Endothelial cell of umbilical vein (primary cell): Measurements from ENCODE around the gene HOXC5. TPM values are rescaled to one million over a fixed set of nuclear protein-coding genes. Genes with fewer than 3 reads are reported as not detected.

Experiments
- BruUV-seq: library from RNA; stranded (reverse); fragments of 400-500 nt; replicated peaks from 2 replicates; lab custom pipeline; 2021; lab: Mats Ljungman, UMichigan
- CTCF ChIA-PET: fragments of 300-600, 350-600 bp; sonication (Branson Sonifier 250); formaldehyde crosslinking; loops from one replicate; lab custom pipeline; 2021; ENCODE audit warnings: antibody characterized with exemption, inconsistent platforms; lab: Charles Lee
- POLR2A ChIA-PET: fragments of 300-600, 350-600 bp; sonication (Branson Sonifier 250); formaldehyde crosslinking; loops from one replicate; lab custom pipeline; 2021; ENCODE audit warnings: antibody characterized with exemption, inconsistent platforms; lab: Charles Lee
- DNase-seq: peaks from one replicate; pipeline ENCODE4 v3.0.0-alpha.2; 2011; ENCODE audit warnings: low read depth, low spot score
- FAIRE-seq: peaks from 2 replicates; lab custom pipeline; 2011; peaks lifted over from hg19 to GRCh38; lab: Jason Lieb, UNC
- H2AFZ ChIP-seq: 2 replicates; pipeline ENCODE4 v1.6.0; 2012; ENCODE audit warnings: low read depth, low read length, control low read depth, inconsistent platforms
- H3K27ac ChIP-seq: 2 replicates; pipeline ENCODE4 v1.5.1; 2011; ENCODE audit warnings: low read depth, mild to moderate bottlenecking, control low read depth, low read length, moderate library complexity; ENCODE audit not compliant: insufficient read depth
- H3K27me3 ChIP-seq, 2 experiments: 2 replicates each; pipeline versions ENCODE4 v1.6.0 to v1.6.1; 2011; ENCODE audit warnings: low read length in 2 of 2, mixed read lengths in 1 of 2; ENCODE audit not compliant: control insufficient read depth in 2 of 2, insufficient read depth in 2 of 2
- H3K36me3 ChIP-seq, 2 experiments: 2 replicates in 1 of 2; 3 replicates in 1 of 2; pipeline ENCODE4 v1.5.1; 2011; ENCODE audit warnings: low read length in 2 of 2, mild to moderate bottlenecking in 1 of 2, moderate library complexity in 1 of 2; ENCODE audit not compliant: control insufficient read depth in 2 of 2, insufficient read depth in 2 of 2; ENCODE audit errors: extremely low read depth in 1 of 2
- H3K4me1 ChIP-seq: 3 replicates; pipeline ENCODE4 v1.5.1; 2011; ENCODE audit warnings: mild to moderate bottlenecking, low read length; ENCODE audit not compliant: control insufficient read depth, insufficient read depth; ENCODE audit errors: extremely low read depth
- H3K4me2 ChIP-seq: 2 replicates; pipeline ENCODE4 v1.6.1; 2011; ENCODE audit warnings: low read length, control low read depth, mixed read lengths; ENCODE audit not compliant: insufficient read depth
- H3K4me3 ChIP-seq, 3 experiments: fragments of 200-600 bp in 1 of 3; sonication (generic), shearing (Covaris generic) in 1 of 3; replicated peaks in 1 of 3; 2 replicates each; pipeline ENCODE4 v1.5.1; 2011 to 2016; ENCODE audit warnings: control low read depth in 3 of 3, low read length in 3 of 3, mild to moderate bottlenecking in 2 of 3, inconsistent platforms in 1 of 3, low read depth in 1 of 3, moderate library complexity in 1 of 3; ENCODE audit not compliant: insufficient read depth in 1 of 3
- H3K79me2 ChIP-seq: 2 replicates; pipeline ENCODE4 v1.6.0; 2012; ENCODE audit warnings: low read length, inconsistent platforms; ENCODE audit not compliant: control insufficient read depth, insufficient read depth
- H3K9ac ChIP-seq: replicated peaks from 2 replicates; pipeline ENCODE3; 2011; ENCODE audit warnings: low read length, control low read depth; ENCODE audit not compliant: insufficient read depth; ENCODE audit errors: extremely low read depth
- H3K9me1 ChIP-seq: replicated peaks from 3 replicates; pipeline ENCODE4 v1.6.0; 2011; ENCODE audit warnings: mild to moderate bottlenecking, low read length; ENCODE audit not compliant: control insufficient read depth, insufficient read depth; ENCODE audit errors: extremely low read depth
- H3K9me3 ChIP-seq: replicated peaks from 2 replicates; pipeline ENCODE4 v1.5.1; 2012; ENCODE audit warnings: low read length, inconsistent platforms; ENCODE audit not compliant: control insufficient read depth, insufficient read depth
- H4K20me1 ChIP-seq: replicated peaks from 2 replicates; pipeline ENCODE3; 2011; ENCODE audit warnings: mild to moderate bottlenecking, low read length; ENCODE audit not compliant: control insufficient read depth, insufficient read depth; ENCODE audit errors: extremely low read depth
- EZH2 ChIP-seq: IDR thresholded peaks from 2 replicates; pipeline ENCODE4 v1.6.1; 2012; ENCODE audit warnings: borderline replicate concordance, low read depth, mild to moderate bottlenecking, moderate library complexity, low read length, inconsistent platforms; ENCODE audit not compliant: severe bottlenecking
- FOS ChIP-seq: IDR thresholded peaks from 2 replicates; pipeline ENCODE4 v1.6.1; 2011; ENCODE audit warnings: mild to moderate bottlenecking, low read length, moderate library complexity, borderline replicate concordance; ENCODE audit not compliant: insufficient read depth
- GATA2 ChIP-seq: IDR thresholded peaks from 2 replicates; pipeline ENCODE4 v1.7.0; 2011; ENCODE audit warnings: low read depth, mild to moderate bottlenecking, moderate library complexity, mixed read lengths, low read length; ENCODE audit not compliant: insufficient read length, insufficient read depth
- JUN ChIP-seq: IDR thresholded peaks from 2 replicates; pipeline ENCODE4 v1.6.1; 2011; ENCODE audit warnings: borderline replicate concordance, low read depth; ENCODE audit not compliant: insufficient read length, insufficient read depth
- MYC ChIP-seq: IDR thresholded peaks from one replicate; pipeline ENCODE4 v1.6.1; 2011; ENCODE audit warnings: mild to moderate bottlenecking, low read depth, low read length
- POLR2A ChIP-seq: IDR thresholded peaks from 2 replicates; pipeline ENCODE4 v1.6.1; 2012; ENCODE audit warnings: low read depth, mild to moderate bottlenecking, control low read depth, low read length
- POLR2AphosphoS5 ChIP-seq: IDR thresholded peaks from 2 replicates; pipeline ENCODE4 v1.6.1; 2012; ENCODE audit warnings: low read depth, mild to moderate bottlenecking, control low read depth, low read length, moderate library complexity; ENCODE audit not compliant: insufficient read depth
- dilution Hi-C: fragments of 300-500 bp; cut with MboI; formaldehyde crosslinking; loops from one replicate; pipeline ENCODE4 v1.15.0; 2019; ENCODE audit warnings: low sequenced_read_pairs; ENCODE audit not compliant: extremely low pct_ligation_motif_present
- intact Hi-C: fragments of 100-400 bp; cut with micrococcal nuclease; formaldehyde crosslinking; loops from one replicate; pipeline ENCODE4 v1.10.0; 2022
- polyA plus RNA-seq, 4 experiments: library from polyadenylated mRNA; depleted of rRNA in 3 of 4; stranded (reverse) in 3 of 4; unstranded in 1 of 4; fragments of >200 nt; gene quantifications; 2 replicates each; pipeline versions ENCODE4 v1.2.1 to v1.2.3, GENCODE V29; 2011 to 2012; ENCODE audit warnings: missing spikeins in 1 of 4
- total RNA-seq: library from RNA; stranded (reverse); gene quantifications from 2 replicates; pipeline ENCODE4 v1.2.3, GENCODE V29; 2021
- TF ChIP-seq, protein P1 (sequence below): IDR thresholded peaks from 2 replicates; pipeline ENCODE4 v1.6.1; 2011; ENCODE audit not compliant: insufficient read depth, insufficient read length
- TF ChIP-seq, protein P2 (sequence below), 2 donors: IDR thresholded peaks; 1 replicate in 1 of 2; 2 replicates in 1 of 2; pipeline ENCODE4 v1.5.1; 2011; ENCODE audit warnings: low read length in 2 of 2, mild to moderate bottlenecking in 2 of 2, moderate library complexity in 2 of 2, control low read depth in 1 of 2, inconsistent platforms in 1 of 2, low read depth in 1 of 2; ENCODE audit not compliant: insufficient read depth in 1 of 2; ENCODE audit errors: extremely low read depth in 1 of 2

The HOXC5 gene
- total and polyA plus RNA-seq, 2 donors (not counting 3 experiments of a cell fraction or from before 2014, with no cell fraction given) = not detected

DNA sequence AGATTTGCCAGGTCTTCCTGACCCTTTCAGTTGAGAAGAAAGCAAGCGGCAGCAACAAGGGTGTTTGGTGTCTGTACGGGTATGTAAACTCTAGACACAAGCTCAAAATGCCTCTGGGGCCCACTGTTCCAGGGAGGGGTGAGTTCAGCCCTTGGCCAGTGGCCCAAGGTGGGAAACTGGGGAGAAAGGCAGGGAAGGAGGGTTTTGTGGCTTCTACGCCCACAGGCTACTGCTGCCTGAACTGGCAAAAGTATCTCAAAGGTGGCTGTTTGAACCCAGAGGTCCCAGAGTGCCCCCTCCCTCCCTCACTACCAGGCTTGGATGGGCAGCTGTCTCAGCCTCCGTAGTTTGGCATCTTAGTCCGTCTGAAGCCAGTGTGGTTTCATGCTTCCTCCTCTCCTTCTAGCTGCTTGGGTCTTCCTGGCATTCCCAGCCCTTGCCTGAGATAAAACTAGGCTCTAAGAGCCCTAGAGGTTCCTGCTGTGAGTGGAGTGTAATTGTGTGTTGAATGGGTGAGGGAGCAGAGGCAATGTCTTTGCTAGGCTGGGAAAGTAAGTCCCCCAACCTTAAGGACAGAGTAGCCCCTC is 5.5 kb downstream of the HOXC5 start:
- FAIRE-seq = no peak
- Histone ChIP-seq H3K27me3 (peaks cover 75 to 78% of the 10 kb centered on the region in 2 experiments), H3K4me2 (no peak overlapping the region), H3K79me2 (no peaks in the 10 kb centered on the region), H3K27ac (no peak overlapping the region), H4K20me1 (no peaks in the 10 kb centered on the region), H3K4me1 (no peaks in the 10 kb centered on the region), H3K4me3 (no peak overlapping the region), H3K36me3 (no peaks in the 10 kb centered on the region), H3K9ac (no peak overlapping the region), H3K9me3 (no peaks in the 10 kb centered on the region), H3K9me1 (no peaks in the 10 kb centered on the region), H2AFZ (no peak overlapping the region)
- BruUV-seq = no TSS peak
- intact Hi-C loops = no loop called here
- TF ChIP-seq POLR2AphosphoS5 (no peak), POLR2A (no peak), EZH2 (peak; percentile 27)
- dilution Hi-C loops = no loop called here
- POLR2A ChIA-PET = no interaction called here
- CTCF ChIA-PET = interaction anchor here (1.7 kb wide), 1 partner anchor 163 kb away, joined by 4 read pairs; no protein-coding TSS in a partner anchor
- no peak for DNase-seq

DNA sequence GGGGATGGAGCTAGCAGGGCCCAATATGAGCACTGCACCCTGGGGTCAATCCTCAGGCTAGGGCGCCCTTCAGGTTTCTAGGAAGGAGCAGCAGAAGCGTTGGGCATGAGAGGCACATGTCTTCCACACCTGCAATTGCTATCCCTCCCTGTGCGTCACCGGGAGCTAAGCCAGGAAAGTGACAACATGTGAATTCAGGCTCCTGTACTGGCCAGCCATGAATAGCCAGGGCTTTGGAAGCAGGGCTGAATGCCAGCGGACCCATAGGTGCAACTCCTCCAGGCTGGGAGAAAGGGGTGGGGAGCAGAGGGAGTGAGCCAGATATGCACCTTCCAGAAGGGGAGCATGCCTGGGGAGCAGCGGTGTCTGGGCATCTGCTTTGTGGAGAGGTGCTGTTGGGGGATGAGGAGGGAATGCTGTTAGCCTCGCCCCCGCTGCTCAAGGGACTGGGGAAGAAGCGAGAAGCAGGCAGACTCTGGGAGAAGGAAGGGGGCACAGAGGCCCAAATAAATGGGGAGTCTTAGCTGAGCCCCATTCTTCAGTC is 6.1 kb downstream of the HOXC5 start:
- H3K27me3 ChIP-seq = peaks cover 72 to 79% of the 10 kb centered on the region in 2 experiments

More for the DNA sequence above, 6.1 kb downstream of the HOXC5 start:
- H3K79me2 ChIP-seq = no peaks in the 10 kb centered on the region
- TF ChIP-seq GATA2 = no peak
- no peak for TF ChIP-seq FOS
- TF ChIP-seq, protein P1, sequence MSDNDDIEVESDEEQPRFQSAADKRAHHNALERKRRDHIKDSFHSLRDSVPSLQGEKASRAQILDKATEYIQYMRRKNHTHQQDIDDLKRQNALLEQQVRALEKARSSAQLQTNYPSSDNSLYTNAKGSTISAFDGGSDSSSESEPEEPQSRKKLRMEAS = no peak
- no peak for TF ChIP-seq EZH2
- no peak for TF ChIP-seq POLR2A
- no peak for TF ChIP-seq JUN
- TF ChIP-seq, protein P2, sequence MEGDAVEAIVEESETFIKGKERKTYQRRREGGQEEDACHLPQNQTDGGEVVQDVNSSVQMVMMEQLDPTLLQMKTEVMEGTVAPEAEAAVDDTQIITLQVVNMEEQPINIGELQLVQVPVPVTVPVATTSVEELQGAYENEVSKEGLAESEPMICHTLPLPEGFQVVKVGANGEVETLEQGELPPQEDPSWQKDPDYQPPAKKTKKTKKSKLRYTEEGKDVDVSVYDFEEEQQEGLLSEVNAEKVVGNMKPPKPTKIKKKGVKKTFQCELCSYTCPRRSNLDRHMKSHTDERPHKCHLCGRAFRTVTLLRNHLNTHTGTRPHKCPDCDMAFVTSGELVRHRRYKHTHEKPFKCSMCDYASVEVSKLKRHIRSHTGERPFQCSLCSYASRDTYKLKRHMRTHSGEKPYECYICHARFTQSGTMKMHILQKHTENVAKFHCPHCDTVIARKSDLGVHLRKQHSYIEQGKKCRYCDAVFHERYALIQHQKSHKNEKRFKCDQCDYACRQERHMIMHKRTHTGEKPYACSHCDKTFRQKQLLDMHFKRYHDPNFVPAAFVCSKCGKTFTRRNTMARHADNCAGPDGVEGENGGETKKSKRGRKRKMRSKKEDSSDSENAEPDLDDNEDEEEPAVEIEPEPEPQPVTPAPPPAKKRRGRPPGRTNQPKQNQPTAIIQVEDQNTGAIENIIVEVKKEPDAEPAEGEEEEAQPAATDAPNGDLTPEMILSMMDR (IDR thresholded peaks at IDR 0.05; ENCODE audit: extremely low read depth in 1 of 2, insufficient read depth in 1 of 2, low read depth in 1 of 2, low read length in 2 of 2) = no peak
- no peak for TF ChIP-seq POLR2AphosphoS5
- no peak for TF ChIP-seq MYC
- CTCF ChIA-PET = interaction anchor here (1.7 kb wide), 1 partner anchor 162 kb away, joined by 4 read pairs; no protein-coding TSS in a partner anchor
- no peak overlapping the region for H3K27ac ChIP-seq
- intact Hi-C loops = no loop called here
- no peak for FAIRE-seq
- no peaks in the 10 kb centered on the region for H3K4me1 ChIP-seq
- dilution Hi-C loops = no loop called here
- no peak for DNase-seq
- no peak overlapping the region for H3K4me3 ChIP-seq
- H3K9ac ChIP-seq = no peak overlapping the region
- no peaks in the 10 kb centered on the region for H3K36me3 ChIP-seq
- no peaks in the 10 kb centered on the region for H4K20me1 ChIP-seq
- no peaks in the 10 kb centered on the region for H3K9me1 ChIP-seq
- no peaks in the 10 kb centered on the region for H3K9me3 ChIP-seq
- POLR2A ChIA-PET = no interaction called here
- no peak overlapping the region for H3K4me2 ChIP-seq
- no peak overlapping the region for H2AFZ ChIP-seq
- no TSS peak for BruUV-seq
